ENCODE data around the gene SIGLEC7.

Gene SIGLEC7

GRCh38 chr19:51185069-51185867 is 43.2 kb downstream of the SIGLEC7 start:
- 91 to 94% methylated on average over 24 to 25 of the region's 25 CpGs for WGBS, 2 experiments

GRCh38 chr19:51185868-51186215 is 43.7 kb downstream of the SIGLEC7 start:
- WGBS, 2 experiments = 88 to 92% methylated on average over 5 of the region's 5 CpGs
- no peaks in the 10 kb centered on the region for H3K9me3 ChIP-seq (ENCODE audit: control insufficient read depth, low read length)

More at GRCh38 chr19:51185069-51185867, 43.2 kb downstream of the SIGLEC7 start:
- Histone ChIP-seq H3K4me1 (ENCODE audit: control insufficient read depth, insufficient read depth, low read length) (no peaks in the 10 kb centered on the region), H3K27me3 (ENCODE audit: control insufficient read depth, insufficient read depth, low read length, poor library complexity, severe bottlenecking) (peaks cover 4% of the 10 kb centered on the region), H3K9me3 (ENCODE audit: control insufficient read depth, low read length) (no peaks in the 10 kb centered on the region), H3K4me3 (ENCODE audit: insufficient read depth, low read depth, low read length) (no peak overlapping the region), H3K36me3 (ENCODE audit: control insufficient read depth, insufficient read depth, low read length) (no peaks in the 10 kb centered on the region), H3K27ac (ENCODE audit: insufficient read depth, low read depth, low read length, poor library complexity, severe bottlenecking) (no peak overlapping the region)

GRCh38 chr19:51186323-51186722 is 44.2 kb downstream of the SIGLEC7 start:
- Histone ChIP-seq H3K27ac (ENCODE audit: insufficient read depth, low read depth, low read length, poor library complexity, severe bottlenecking) (no peak overlapping the region), H3K36me3 (ENCODE audit: control insufficient read depth, insufficient read depth, low read length) (no peaks in the 10 kb centered on the region), H3K4me3 (ENCODE audit: insufficient read depth, low read depth, low read length) (no peak overlapping the region), H3K27me3 (ENCODE audit: control insufficient read depth, insufficient read depth, low read length, poor library complexity, severe bottlenecking) (peaks cover 4% of the 10 kb centered on the region), H3K9me3 (ENCODE audit: control insufficient read depth, low read length) (no peaks in the 10 kb centered on the region), H3K4me1 (ENCODE audit: control insufficient read depth, insufficient read depth, low read length) (no peaks in the 10 kb centered on the region)
- 80 to 83% methylated on average over 11 to 13 of the region's 13 CpGs for WGBS, 2 experiments

More at GRCh38 chr19:51185868-51186215, 43.7 kb downstream of the SIGLEC7 start:
- no peaks in the 10 kb centered on the region for H3K36me3 ChIP-seq (ENCODE audit: control insufficient read depth, insufficient read depth, low read length)
- peaks cover 4% of the 10 kb centered on the region for H3K27me3 ChIP-seq (ENCODE audit: control insufficient read depth, insufficient read depth, low read length, poor library complexity, severe bottlenecking)
- no peak overlapping the region for H3K4me3 ChIP-seq (ENCODE audit: insufficient read depth, low read depth, low read length)
- H3K27ac ChIP-seq (ENCODE audit: insufficient read depth, low read depth, low read length, poor library complexity, severe bottlenecking) = no peak overlapping the region
- no peaks in the 10 kb centered on the region for H3K4me1 ChIP-seq (ENCODE audit: control insufficient read depth, insufficient read depth, low read length)

GRCh38 chr19:51187395-51188226 is 45.5 kb downstream of the SIGLEC7 start:
- no peak overlapping the region for H3K27ac ChIP-seq (ENCODE audit: insufficient read depth, low read depth, low read length, poor library complexity, severe bottlenecking)
- WGBS, 2 experiments = 89 to 92% methylated on average over 11 of the region's 11 CpGs
- no peaks in the 10 kb centered on the region for H3K9me3 ChIP-seq (ENCODE audit: control insufficient read depth, low read length)
- H3K36me3 ChIP-seq (ENCODE audit: control insufficient read depth, insufficient read depth, low read length) = no peaks in the 10 kb centered on the region
- H3K4me3 ChIP-seq (ENCODE audit: insufficient read depth, low read depth, low read length) = no peak overlapping the region
- H3K27me3 ChIP-seq (ENCODE audit: control insufficient read depth, insufficient read depth, low read length, poor library complexity, severe bottlenecking) = peaks cover 4% of the 10 kb centered on the region
- H3K4me1 ChIP-seq (ENCODE audit: control insufficient read depth, insufficient read depth, low read length) = no peaks in the 10 kb centered on the region

GRCh38 chr19:51188227-51188559 is 46.1 kb downstream of the SIGLEC7 start:
- 91 to 95% methylated on average over 2 of the region's 2 CpGs for WGBS, 2 experiments
- peaks cover 4% of the 10 kb centered on the region for H3K27me3 ChIP-seq (ENCODE audit: control insufficient read depth, insufficient read depth, low read length, poor library complexity, severe bottlenecking)
- no peaks in the 10 kb centered on the region for H3K9me3 ChIP-seq (ENCODE audit: control insufficient read depth, low read length)
- no peak overlapping the region for H3K4me3 ChIP-seq (ENCODE audit: insufficient read depth, low read depth, low read length)
- no peaks in the 10 kb centered on the region for H3K4me1 ChIP-seq (ENCODE audit: control insufficient read depth, insufficient read depth, low read length)
- H3K36me3 ChIP-seq (ENCODE audit: control insufficient read depth, insufficient read depth, low read length) = no peaks in the 10 kb centered on the region
- H3K27ac ChIP-seq (ENCODE audit: insufficient read depth, low read depth, low read length, poor library complexity, severe bottlenecking) = no peak overlapping the region

GRCh38 chr19:51192689-51193088 is 50.6 kb downstream of the SIGLEC7 start:
- no peaks in the 10 kb centered on the region for H3K9me3 ChIP-seq (ENCODE audit: control insufficient read depth, low read length)
- H3K27ac ChIP-seq (ENCODE audit: insufficient read depth, low read depth, low read length, poor library complexity, severe bottlenecking) = no peak overlapping the region
- H3K4me3 ChIP-seq (ENCODE audit: insufficient read depth, low read depth, low read length) = no peak overlapping the region
- no peaks in the 10 kb centered on the region for H3K4me1 ChIP-seq (ENCODE audit: control insufficient read depth, insufficient read depth, low read length)
- H3K27me3 ChIP-seq (ENCODE audit: control insufficient read depth, insufficient read depth, low read length, poor library complexity, severe bottlenecking) = no peaks in the 10 kb centered on the region
- WGBS, 2 experiments = 92% methylated on average over 9 of the region's 9 CpGs
- H3K36me3 ChIP-seq (ENCODE audit: control insufficient read depth, insufficient read depth, low read length) = no peaks in the 10 kb centered on the region

GRCh38 chr19:51194527-51195315 is 52.6 kb downstream of the SIGLEC7 start:
- no peaks in the 10 kb centered on the region for H3K4me1 ChIP-seq (ENCODE audit: control insufficient read depth, insufficient read depth, low read length)
- no peak overlapping the region for H3K4me3 ChIP-seq (ENCODE audit: insufficient read depth, low read depth, low read length)
- H3K9me3 ChIP-seq (ENCODE audit: control insufficient read depth, low read length) = no peaks in the 10 kb centered on the region
- no peaks in the 10 kb centered on the region for H3K27me3 ChIP-seq (ENCODE audit: control insufficient read depth, insufficient read depth, low read length, poor library complexity, severe bottlenecking)
- H3K27ac ChIP-seq (ENCODE audit: insufficient read depth, low read depth, low read length, poor library complexity, severe bottlenecking) = no peak overlapping the region
- H3K36me3 ChIP-seq (ENCODE audit: control insufficient read depth, insufficient read depth, low read length) = no peaks in the 10 kb centered on the region
- 83 to 88% methylated on average over 17 to 21 of the region's 21 CpGs for WGBS, 2 experiments

GRCh38 chr19:51195316-51195586 is 53.1 kb downstream of the SIGLEC7 start:
- H3K9me3 ChIP-seq (ENCODE audit: control insufficient read depth, low read length) = no peaks in the 10 kb centered on the region
- no peaks in the 10 kb centered on the region for H3K36me3 ChIP-seq (ENCODE audit: control insufficient read depth, insufficient read depth, low read length)
- 96 to 97% methylated on average over 9 of the region's 9 CpGs for WGBS, 2 experiments
- no peak overlapping the region for H3K4me3 ChIP-seq (ENCODE audit: insufficient read depth, low read depth, low read length)
- no peak overlapping the region for H3K27ac ChIP-seq (ENCODE audit: insufficient read depth, low read depth, low read length, poor library complexity, severe bottlenecking)
- no peaks in the 10 kb centered on the region for H3K4me1 ChIP-seq (ENCODE audit: control insufficient read depth, insufficient read depth, low read length)
- no peaks in the 10 kb centered on the region for H3K27me3 ChIP-seq (ENCODE audit: control insufficient read depth, insufficient read depth, low read length, poor library complexity, severe bottlenecking)

- Histone ChIP-seq H3K4me3 (ENCODE audit: insufficient read depth, low read depth, low read length) (no peak overlapping the region), H3K27me3 (ENCODE audit: control insufficient read depth, insufficient read depth, low read length, poor library complexity, severe bottlenecking) (no peaks in the 10 kb centered on the region), H3K27ac (ENCODE audit: insufficient read depth, low read depth, low read length, poor library complexity, severe bottlenecking) (no peak overlapping the region), H3K9me3 (ENCODE audit: control insufficient read depth, low read length) (no peaks in the 10 kb centered on the region), H3K4me1 (ENCODE audit: control insufficient read depth, insufficient read depth, low read length) (no peaks in the 10 kb centered on the region), H3K36me3 (ENCODE audit: control insufficient read depth, insufficient read depth, low read length) (no peaks in the 10 kb centered on the region)
- WGBS, 2 experiments = 93 to 94% methylated on average over 10 of the region's 10 CpGs
Observed at GRCh38 chr19:51195616-51196015, 53.5 kb downstream of the SIGLEC7 start.

GRCh38 chr19:51196181-51196580 is 54.1 kb downstream of the SIGLEC7 start:
- no peaks in the 10 kb centered on the region for H3K9me3 ChIP-seq (ENCODE audit: control insufficient read depth, low read length)
- no peaks in the 10 kb centered on the region for H3K27me3 ChIP-seq (ENCODE audit: control insufficient read depth, insufficient read depth, low read length, poor library complexity, severe bottlenecking)
- no peak overlapping the region for H3K4me3 ChIP-seq (ENCODE audit: insufficient read depth, low read depth, low read length)
- no peak overlapping the region for H3K27ac ChIP-seq (ENCODE audit: insufficient read depth, low read depth, low read length, poor library complexity, severe bottlenecking)
- H3K4me1 ChIP-seq (ENCODE audit: control insufficient read depth, insufficient read depth, low read length) = no peaks in the 10 kb centered on the region
- no peaks in the 10 kb centered on the region for H3K36me3 ChIP-seq (ENCODE audit: control insufficient read depth, insufficient read depth, low read length)
- 91 to 93% methylated on average over 5 of the region's 5 CpGs for WGBS, 2 experiments
